ENCODE data around the gene ACBD4.

GRCh38 chr17:45116434-45117016, 19.0 kb upstream of the ACBD4 start:
- TF ChIP-seq, protein P1, sequence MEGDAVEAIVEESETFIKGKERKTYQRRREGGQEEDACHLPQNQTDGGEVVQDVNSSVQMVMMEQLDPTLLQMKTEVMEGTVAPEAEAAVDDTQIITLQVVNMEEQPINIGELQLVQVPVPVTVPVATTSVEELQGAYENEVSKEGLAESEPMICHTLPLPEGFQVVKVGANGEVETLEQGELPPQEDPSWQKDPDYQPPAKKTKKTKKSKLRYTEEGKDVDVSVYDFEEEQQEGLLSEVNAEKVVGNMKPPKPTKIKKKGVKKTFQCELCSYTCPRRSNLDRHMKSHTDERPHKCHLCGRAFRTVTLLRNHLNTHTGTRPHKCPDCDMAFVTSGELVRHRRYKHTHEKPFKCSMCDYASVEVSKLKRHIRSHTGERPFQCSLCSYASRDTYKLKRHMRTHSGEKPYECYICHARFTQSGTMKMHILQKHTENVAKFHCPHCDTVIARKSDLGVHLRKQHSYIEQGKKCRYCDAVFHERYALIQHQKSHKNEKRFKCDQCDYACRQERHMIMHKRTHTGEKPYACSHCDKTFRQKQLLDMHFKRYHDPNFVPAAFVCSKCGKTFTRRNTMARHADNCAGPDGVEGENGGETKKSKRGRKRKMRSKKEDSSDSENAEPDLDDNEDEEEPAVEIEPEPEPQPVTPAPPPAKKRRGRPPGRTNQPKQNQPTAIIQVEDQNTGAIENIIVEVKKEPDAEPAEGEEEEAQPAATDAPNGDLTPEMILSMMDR (IDR thresholded peaks at IDR 0.05; ENCODE audit: low read depth, low read length): no peak
- no peak for TF ChIP-seq EZH2phosphoT487 (IDR thresholded peaks at IDR 0.05; ENCODE audit: low read depth)

Measured in OCI-LY3 (cell line).